ENCODE results near the gene PSENEN. TPM values are rescaled to one million over a fixed set of nuclear protein-coding genes. Genes with fewer than 3 reads are reported as not detected.

The PSENEN gene
- polyA plus RNA-seq, 1 donor (not counting 4 experiments of a cell fraction or from before 2014, with no cell fraction given), result 36.2 TPM

DNA sequence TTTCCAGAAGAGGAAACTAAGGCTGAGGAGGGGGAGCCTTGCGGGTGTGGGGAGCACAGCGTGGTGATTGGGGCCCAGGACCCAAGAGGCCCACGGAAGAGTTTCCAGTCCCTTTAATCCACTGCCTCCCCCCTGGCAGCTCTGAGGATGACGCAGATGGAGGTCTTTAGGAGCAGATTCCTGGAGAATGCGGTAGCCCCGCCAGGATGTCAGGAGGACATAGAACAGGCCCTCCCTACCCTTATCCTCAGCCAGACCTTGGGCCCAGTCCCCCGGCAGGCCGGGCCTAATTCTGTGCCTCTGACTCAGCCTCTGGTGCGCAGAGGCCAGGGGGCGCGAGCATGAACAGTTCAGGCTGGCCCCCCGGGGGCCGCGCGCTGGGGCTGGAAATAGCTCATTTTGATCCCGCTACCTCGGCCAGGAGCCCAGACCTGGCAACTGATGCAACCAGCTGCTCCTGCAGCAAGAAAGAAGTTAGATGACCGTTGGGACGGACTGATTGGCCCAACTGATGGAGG, 11.8 kb downstream of the PSENEN start:
- no peak for FAIRE-seq
- dilution Hi-C loops (cut with MboI; ENCODE audit: extremely low pct_ligation_motif_present, low sequenced_read_pairs), result no loop called here

DNA sequence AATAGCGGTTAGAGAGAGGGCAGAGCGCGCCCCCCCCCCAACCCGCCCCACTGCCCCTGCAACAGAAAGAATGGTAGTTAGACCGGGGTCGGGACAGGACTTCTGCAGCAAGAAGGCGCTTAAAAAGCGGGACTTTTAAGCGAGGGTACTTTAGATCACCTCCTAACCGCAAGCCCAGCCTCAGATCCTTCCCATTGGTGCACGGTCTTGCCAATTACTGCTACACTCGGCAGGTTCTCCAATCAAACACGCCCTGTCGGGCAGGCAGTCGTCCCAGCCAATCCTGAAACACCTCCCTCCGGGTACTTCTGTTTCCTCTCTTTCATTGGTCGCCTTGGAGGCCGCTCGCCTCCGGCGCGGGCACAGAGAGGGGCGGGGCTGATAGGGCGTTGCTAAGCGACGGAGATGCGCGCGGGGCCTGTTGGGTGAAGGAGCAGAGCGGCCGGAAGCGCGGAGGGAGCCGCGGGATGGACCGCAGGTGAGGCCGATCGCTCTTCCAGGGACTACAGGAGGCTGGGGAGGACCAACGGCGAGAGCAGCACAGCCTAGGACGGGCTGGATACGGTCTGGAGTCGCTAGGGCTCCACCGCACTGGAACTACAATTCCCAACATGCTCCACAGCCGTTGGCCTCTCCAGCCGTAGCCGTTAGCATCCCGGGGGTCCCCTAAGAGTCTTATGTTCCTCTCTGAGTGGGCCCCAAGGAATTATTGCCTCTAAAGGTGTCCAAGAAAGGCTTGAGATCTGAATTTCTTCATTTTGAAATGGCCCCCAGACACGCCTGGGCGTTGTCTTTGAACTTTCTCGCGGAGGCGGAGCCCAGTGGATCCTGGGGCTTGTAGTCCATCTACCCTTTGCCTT, 12.5 kb downstream of the PSENEN start, which contains the start of gene PROSER3:
Gene PROSER3, plus strand, starts transcription at position 428 of the 860 bp plus-strand sequence. Its CDS starts 40 bp downstream, at position 468.
- Histone ChIP-seq H3K4me2 (ENCODE audit: control insufficient read depth, extremely low read depth, insufficient read depth, low read depth, low read length) (peak within 1 kb of the TSS; percentile 84), H3K4me1 (ENCODE audit: control insufficient read depth, extremely low read depth, insufficient read depth, low read length) (peaks cover 23% of the 10 kb centered on the region)
- peak; percentile 84 for FAIRE-seq

More for the DNA sequence above, 11.8 kb downstream of the PSENEN start:
- peak overlapping the region; percentile 53 to 92 (median 65) for H3K4me3 ChIP-seq (ENCODE audit: control insufficient read depth in 2 of 3, extremely low read depth in 1 of 3, insufficient read depth in 2 of 3, low read depth in 1 of 3, low read length in 3 of 3)
- peaks cover 17 to 20% of the 10 kb centered on the region in 2 experiments for H3K36me3 ChIP-seq (ENCODE audit: control insufficient read depth in 2 of 2, extremely low read depth in 1 of 2, insufficient read depth in 2 of 2, low read length in 2 of 2)
- H2AFZ ChIP-seq (ENCODE audit: control insufficient read depth, low read length), result peak overlapping the region; percentile 15
- TF ChIP-seq CTCF (optimal IDR thresholded peaks at IDR 0.05 in 1 of 3, IDR thresholded peaks at IDR 0.05 in 1 of 3, conservative IDR thresholded peaks at IDR 0.05 in 1 of 3; ENCODE audit: extremely low read depth in 1 of 3, insufficient read depth in 2 of 3, low read length in 3 of 3) (no peak), EZH2 (IDR thresholded peaks at IDR 0.05; ENCODE audit: low read length) (no peak)
- H3K4me1 ChIP-seq (ENCODE audit: control insufficient read depth, extremely low read depth, insufficient read depth, low read length), result peaks cover 23% of the 10 kb centered on the region
- no peak for DNase-seq (ENCODE audit: low read depth, low spot score)
- H3K9ac ChIP-seq (ENCODE audit: control insufficient read depth, extremely low read depth, insufficient read depth, low read length), result peak overlapping the region; percentile 52
- peak overlapping the region; percentile 82 for H3K4me2 ChIP-seq (ENCODE audit: control insufficient read depth, extremely low read depth, insufficient read depth, low read depth, low read length)
- H3K79me2 ChIP-seq (ENCODE audit: control insufficient read depth, insufficient read depth, low read length), result peaks cover 20% of the 10 kb centered on the region
- H3K27ac ChIP-seq (ENCODE audit: control insufficient read depth, insufficient read depth, low read length), result peak overlapping the region; percentile 43
- H3K9me3 ChIP-seq (ENCODE audit: control insufficient read depth, low read depth, low read length), result no peaks in the 10 kb centered on the region
- no peaks in the 10 kb centered on the region for H3K9me1 ChIP-seq (ENCODE audit: control insufficient read depth, extremely low read depth, insufficient read depth, low read length)
- H3K27me3 ChIP-seq (ENCODE audit: control insufficient read depth, extremely low read depth, insufficient read depth, low read length), result no peaks in the 10 kb centered on the region
- H4K20me1 ChIP-seq (ENCODE audit: control insufficient read depth, extremely low read depth, insufficient read depth, low read length), result no peaks in the 10 kb centered on the region

More for the DNA sequence above, 12.5 kb downstream of the PSENEN start, which contains the start of gene PROSER3:
- H4K20me1 ChIP-seq (ENCODE audit: control insufficient read depth, extremely low read depth, insufficient read depth, low read length), result no peaks in the 10 kb centered on the region
- TF ChIP-seq CTCF (optimal IDR thresholded peaks at IDR 0.05 in 1 of 3, IDR thresholded peaks at IDR 0.05 in 1 of 3, conservative IDR thresholded peaks at IDR 0.05 in 1 of 3; ENCODE audit: extremely low read depth in 1 of 3, insufficient read depth in 2 of 3, low read length in 3 of 3) (no peak), EZH2 (IDR thresholded peaks at IDR 0.05; ENCODE audit: low read length) (no peak)
- H2AFZ ChIP-seq (ENCODE audit: control insufficient read depth, low read length), result peak within 1 kb of the TSS; percentile 94
- H3K9ac ChIP-seq (ENCODE audit: control insufficient read depth, extremely low read depth, insufficient read depth, low read length), result peak within 1 kb of the TSS; percentile 100
- no peaks in the 10 kb centered on the region for H3K9me3 ChIP-seq (ENCODE audit: control insufficient read depth, low read depth, low read length)
- H3K27me3 ChIP-seq (ENCODE audit: control insufficient read depth, extremely low read depth, insufficient read depth, low read length), result no peaks in the 10 kb centered on the region
- peak within 1 kb of the TSS; percentile 92 to 100 (median 95) for H3K4me3 ChIP-seq (ENCODE audit: control insufficient read depth in 2 of 3, extremely low read depth in 1 of 3, insufficient read depth in 2 of 3, low read depth in 1 of 3, low read length in 3 of 3)
- no peaks in the 10 kb centered on the region for H3K9me1 ChIP-seq (ENCODE audit: control insufficient read depth, extremely low read depth, insufficient read depth, low read length)
- peak within 1 kb of the TSS; percentile 98 for H3K27ac ChIP-seq (ENCODE audit: control insufficient read depth, insufficient read depth, low read length)
- H3K79me2 ChIP-seq (ENCODE audit: control insufficient read depth, insufficient read depth, low read length), result peaks cover 20% of the 10 kb centered on the region
- peaks cover 11 to 20% of the 10 kb centered on the region in 2 experiments for H3K36me3 ChIP-seq (ENCODE audit: control insufficient read depth in 2 of 2, extremely low read depth in 1 of 2, insufficient read depth in 2 of 2, low read length in 2 of 2)
- dilution Hi-C loops (cut with MboI; ENCODE audit: extremely low pct_ligation_motif_present, low sequenced_read_pairs), result no loop called here
- DNase-seq (ENCODE audit: low read depth, low spot score), result peak; percentile 99

Data from keratinocyte (primary cell).